Type B pancreatic cell (in vitro differentiated cells): ENCODE data around the gene BPIFB6. TPM values are rescaled to one million over a fixed set of nuclear protein-coding genes. Genes with fewer than 3 reads are reported as not detected.

Experiments used
- DNase-seq: peaks from one replicate; pipeline ENCODE4 v3.0.0; 2021; ENCODE audit warnings: mixed read lengths; ENCODE audit not compliant: unreplicated experiment; ENCODE audit errors: extremely low spot score
- H3K27ac Mint-ChIP-seq: 2 replicates; pipeline ENCODE4 v1.8.0; 2021; ENCODE audit warnings: mild to moderate bottlenecking, mixed read lengths
- H3K27me3 Mint-ChIP-seq: 2 replicates; pipeline ENCODE4 v1.8.0; 2021; ENCODE audit warnings: mixed read lengths
- H3K36me3 Mint-ChIP-seq: 2 replicates; pipeline ENCODE4 v1.8.0; 2021; ENCODE audit warnings: mixed read lengths
- H3K4me1 Mint-ChIP-seq: one replicate; pipeline ENCODE4 v1.8.0; 2021; ENCODE audit warnings: mixed read lengths; ENCODE audit not compliant: unreplicated experiment
- H3K4me3 Mint-ChIP-seq: 2 replicates; pipeline ENCODE4 v1.8.0; 2021; ENCODE audit warnings: mild to moderate bottlenecking, mixed read lengths
- H3K9me3 Mint-ChIP-seq: 2 replicates; pipeline ENCODE4 v1.8.0; 2021; ENCODE audit warnings: mixed read lengths
- CTCF ChIP-seq: fragments of 200-600 bp; sonication (generic); conservative IDR thresholded peaks from 2 replicates; pipeline ENCODE4 v1.5.0; 2021; ENCODE audit warnings: antibody characterized with exemption, mild to moderate bottlenecking
- total RNA-seq: library from RNA; stranded (reverse); gene quantifications from 2 replicates; pipeline ENCODE4 v1.2.1, GENCODE V29; 2021; ENCODE audit warnings: low replicate concordance

The BPIFB6 gene
- total RNA-seq, 1 donor from 2014 or later: not detected

DNA sequence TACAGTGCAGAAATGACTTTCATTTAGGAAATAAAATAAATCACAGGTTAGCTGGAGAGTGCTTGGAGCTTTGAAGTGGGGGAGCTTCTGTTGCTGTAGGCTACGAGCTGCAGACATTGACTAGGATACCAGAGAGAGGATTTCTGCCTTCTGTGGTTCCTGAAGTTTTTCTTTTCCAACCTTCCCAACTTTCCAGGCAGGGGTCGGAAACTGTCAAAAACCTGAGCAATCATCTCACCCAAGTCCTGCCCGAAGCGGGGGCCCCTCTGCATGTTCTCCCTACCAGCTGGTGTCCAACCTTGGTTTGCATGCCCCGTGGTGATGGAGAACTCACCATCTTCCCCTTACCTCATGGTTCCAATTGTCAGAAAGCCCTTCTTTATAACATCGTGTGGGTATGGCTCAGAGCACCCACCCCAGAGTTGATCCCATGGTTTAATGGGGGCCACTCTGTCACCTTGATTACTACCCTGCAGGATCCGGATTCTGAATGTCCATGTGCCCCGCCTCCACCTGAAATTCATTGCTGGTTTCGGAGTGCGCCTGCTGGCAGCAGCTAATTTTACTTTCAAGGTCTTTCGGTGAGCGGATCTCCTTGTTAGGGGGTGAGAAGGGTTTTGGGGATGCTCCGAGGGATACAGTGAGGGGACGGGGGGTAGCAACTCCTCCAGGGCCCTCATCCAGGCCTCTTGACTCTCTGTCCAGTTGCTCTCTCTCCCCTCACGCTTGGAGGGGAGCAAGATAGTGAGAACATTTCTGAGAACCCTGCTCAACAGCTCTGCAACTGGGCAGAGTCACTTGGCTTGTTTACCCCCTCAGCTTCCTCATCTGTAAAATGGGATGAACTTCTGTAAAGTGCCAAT is 18.9 kb upstream of the BPIFB6 start:
- H3K4me3 Mint-ChIP-seq: no peak overlapping the region
- no peak overlapping the region for H3K27ac Mint-ChIP-seq
- H3K4me1 Mint-ChIP-seq: peaks cover 4% of the 10 kb centered on the region
- DNase-seq: no peak
- no peaks in the 10 kb centered on the region for H3K36me3 Mint-ChIP-seq
- peaks cover 43% of the 10 kb centered on the region for H3K27me3 Mint-ChIP-seq
- no peak for TF ChIP-seq CTCF
- no peaks in the 10 kb centered on the region for H3K9me3 Mint-ChIP-seq

GRCh38 chr20:33013701-33014326 is 17.6 kb upstream of the BPIFB6 start:
- no peak for TF ChIP-seq CTCF
- no peaks in the 10 kb centered on the region for H3K9me3 Mint-ChIP-seq
- H3K27me3 Mint-ChIP-seq: peaks cover 49% of the 10 kb centered on the region
- no peaks in the 10 kb centered on the region for H3K36me3 Mint-ChIP-seq
- DNase-seq: no peak
- H3K4me1 Mint-ChIP-seq: peaks cover 4% of the 10 kb centered on the region
- no peak overlapping the region for H3K4me3 Mint-ChIP-seq
- H3K27ac Mint-ChIP-seq: no peak overlapping the region

- no peak for TF ChIP-seq CTCF
- Mint-ChIP-seq H3K4me1 (peaks cover 4% of the 10 kb centered on the region), H3K9me3 (no peaks in the 10 kb centered on the region), H3K36me3 (no peaks in the 10 kb centered on the region), H3K4me3 (no peak overlapping the region), H3K27me3 (peaks cover 49% of the 10 kb centered on the region), H3K27ac (no peak overlapping the region)
- no peak for DNase-seq
Observed at GRCh38 chr20:33014336-33015113, 16.9 kb upstream of the BPIFB6 start.

GRCh38 chr20:33015114-33015484 is 16.3 kb upstream of the BPIFB6 start:
- Mint-ChIP-seq H3K4me1 (peaks cover 4% of the 10 kb centered on the region), H3K27me3 (peaks cover 49% of the 10 kb centered on the region), H3K4me3 (no peak overlapping the region), H3K36me3 (no peaks in the 10 kb centered on the region), H3K9me3 (no peaks in the 10 kb centered on the region), H3K27ac (no peak overlapping the region)
- TF ChIP-seq CTCF: no peak
- no peak for DNase-seq

- H3K27ac Mint-ChIP-seq: no peak overlapping the region
Observed at GRCh38 chr20:33015700-33016580, 15.5 kb upstream of the BPIFB6 start.

More at GRCh38 chr20:33015700-33016580, 15.5 kb upstream of the BPIFB6 start:
- peaks cover 4% of the 10 kb centered on the region for H3K4me1 Mint-ChIP-seq
- no peak for DNase-seq
- no peak for TF ChIP-seq CTCF
- no peak overlapping the region for H3K4me3 Mint-ChIP-seq
- no peaks in the 10 kb centered on the region for H3K36me3 Mint-ChIP-seq
- H3K9me3 Mint-ChIP-seq: no peaks in the 10 kb centered on the region
- peaks cover 49% of the 10 kb centered on the region for H3K27me3 Mint-ChIP-seq
